ENCODE measurements around the gene PPP2R5D. TPM values are rescaled to one million over a fixed set of nuclear protein-coding genes. Genes with fewer than 3 reads are reported as not detected.
"Not testable (repeated sequence)": the region's sequence is repeated elsewhere in the genome, so short reads cannot be mapped to it uniquely, and the experiment has no call there.

PPP2R5D gene
- total and polyA plus RNA-seq, 4 experiments from 2014 or later: 22.3 to 38.0 (median 33.7) TPM

DNA sequence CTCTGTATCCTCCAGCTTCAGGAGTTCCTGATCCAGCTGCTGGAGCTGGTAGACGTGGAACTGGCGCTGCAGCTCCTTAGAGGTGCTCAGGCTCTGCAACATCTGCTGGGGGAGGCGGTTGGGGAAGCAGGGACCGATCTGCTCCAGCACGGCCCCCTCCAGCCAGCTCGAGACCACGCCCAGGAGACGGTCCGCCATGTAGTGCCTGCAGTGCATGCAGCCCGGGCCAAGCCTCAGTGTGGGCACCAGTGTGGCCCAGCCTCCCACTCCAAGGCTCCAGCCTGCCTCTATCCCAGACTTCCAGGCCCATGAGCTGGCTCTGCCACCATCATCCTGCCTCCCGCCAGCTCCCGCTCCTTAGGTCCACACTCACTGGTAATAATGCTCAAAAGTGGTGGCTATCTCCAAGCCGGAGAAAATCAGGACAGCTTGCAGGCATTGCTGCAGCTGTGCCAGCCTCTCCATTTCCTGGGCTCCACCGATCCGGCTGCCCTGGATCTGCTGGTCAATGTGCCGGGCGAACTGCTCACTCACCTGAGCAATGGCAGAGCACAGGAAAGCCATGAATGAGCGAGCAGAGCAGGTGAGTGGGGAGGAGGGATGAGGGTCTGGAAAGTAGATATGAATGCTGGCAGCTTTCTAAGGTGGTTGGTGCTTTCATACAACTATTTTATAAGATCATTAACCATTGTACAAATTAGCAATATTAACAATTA lies 56.3 kb downstream of the PPP2R5D start:
- Histone ChIP-seq H3K27me3 (ENCODE audit: insufficient read depth, low read length) (no peaks in the 10 kb centered on the region), H3K4me1 (ENCODE audit: insufficient read depth, low read length) (no peaks in the 10 kb centered on the region), H3K27ac (ENCODE audit: low read depth, low read length) (no peak overlapping the region), H3K9me3 (ENCODE audit: control insufficient read depth in 1 of 2, low read length in 2 of 2) (no peaks in the 10 kb centered on the region), H3K4me3 (ENCODE audit: low read length in 2 of 2) (no peak overlapping the region), H3K36me3 (ENCODE audit: insufficient read depth, low read length) (peaks cover 42% of the 10 kb centered on the region)
- peak overlapping the region in 1 of 7 donors; percentile 22 for H3K27ac Mint-ChIP-seq
- intact Hi-C loops (cut with micrococcal nuclease): no loop called here
- no peaks in the 10 kb centered on the region for H3K4me1 Mint-ChIP-seq
- H3K27me3 Mint-ChIP-seq: no peaks in the 10 kb centered on the region
- POLR2A ChIA-PET (ENCODE audit: partially characterized antibody): no interaction called here
- no peak overlapping the region for H3K4me3 Mint-ChIP-seq
- H3K36me3 Mint-ChIP-seq: peaks cover 26 to 52% of the 10 kb centered on the region in 2 donors
- CTCF ChIA-PET (ENCODE audit: partially characterized antibody): no interaction called here
- no peak for DNase-seq
- no peaks in the 10 kb centered on the region for H3K9me3 Mint-ChIP-seq

DNA sequence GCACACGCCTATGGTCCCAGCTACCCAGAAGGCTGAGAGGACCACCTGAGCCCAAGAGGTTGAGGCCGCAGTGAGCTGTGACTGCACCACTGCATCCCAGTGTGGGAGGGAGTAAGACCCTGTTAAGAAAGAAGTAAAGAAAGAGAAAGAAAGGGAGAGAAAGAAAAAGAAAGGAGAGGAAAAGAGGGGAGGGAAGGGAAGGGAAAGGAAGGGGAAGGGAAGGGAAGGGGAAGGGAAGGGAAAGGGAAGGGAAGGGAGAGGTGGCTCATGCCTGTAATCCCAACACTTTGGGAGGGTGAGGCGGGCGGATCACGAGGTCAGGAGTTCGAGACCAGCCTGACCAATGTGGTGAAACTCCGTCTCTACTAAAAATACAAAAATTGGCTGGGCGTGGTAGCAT lies 57.1 kb downstream of the PPP2R5D start:
- intact Hi-C loops (cut with micrococcal nuclease); H3K9me3 Mint-ChIP-seq; H3K27me3 ChIP-seq (ENCODE audit: insufficient read depth, low read length); DNase-seq; POLR2A ChIA-PET (ENCODE audit: partially characterized antibody); H3K4me1 ChIP-seq (ENCODE audit: insufficient read depth, low read length); H3K4me1 Mint-ChIP-seq; H3K4me3 Mint-ChIP-seq; H3K27ac ChIP-seq (ENCODE audit: low read depth, low read length); H3K9me3 ChIP-seq (ENCODE audit: control insufficient read depth in 1 of 2, low read length in 2 of 2); H3K27me3 Mint-ChIP-seq; H3K4me3 ChIP-seq (ENCODE audit: low read length in 2 of 2); H3K27ac Mint-ChIP-seq; CTCF ChIA-PET (ENCODE audit: partially characterized antibody): not testable (repeated sequence)
- H3K36me3 ChIP-seq (ENCODE audit: insufficient read depth, low read length): peaks cover 45% of the 10 kb centered on the region
- H3K36me3 Mint-ChIP-seq: peaks cover 29 to 57% of the 10 kb centered on the region in 2 donors

DNA sequence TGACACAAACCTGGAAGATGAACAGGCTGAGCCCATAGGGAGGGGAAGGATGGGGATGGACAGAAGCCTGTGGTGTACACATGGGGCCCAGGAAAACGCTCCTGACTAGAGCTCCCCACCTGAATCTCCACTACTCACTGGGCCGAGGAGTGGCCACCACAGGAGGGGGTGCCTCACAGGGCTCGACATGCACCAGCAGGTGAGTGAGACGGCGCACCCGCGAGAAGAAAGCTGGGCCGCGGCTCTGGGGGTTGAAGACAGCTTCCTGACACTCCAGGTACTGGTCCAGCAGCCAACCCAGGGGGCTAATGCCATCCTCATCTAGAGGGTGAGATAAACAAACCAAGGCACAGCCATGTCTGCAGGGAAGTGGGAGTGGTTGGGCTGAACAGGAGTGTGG lies 58.9 kb downstream of the PPP2R5D start:
- DNase-seq: no peak
- Mint-ChIP-seq H3K27me3 (no peaks in the 10 kb centered on the region), H3K4me3 (no peak overlapping the region), H3K36me3 (peaks cover 27 to 52% of the 10 kb centered on the region in 2 donors), H3K9me3 (no peaks in the 10 kb centered on the region), H3K27ac (peak overlapping the region in 1 of 7 donors; percentile 32), H3K4me1 (no peaks in the 10 kb centered on the region)
- H3K27me3 ChIP-seq (ENCODE audit: insufficient read depth, low read length): no peaks in the 10 kb centered on the region
- no peaks in the 10 kb centered on the region for H3K9me3 ChIP-seq (ENCODE audit: control insufficient read depth in 1 of 2, low read length in 2 of 2)
- no peak overlapping the region for H3K4me3 ChIP-seq (ENCODE audit: low read length in 2 of 2)
- CTCF ChIA-PET (ENCODE audit: partially characterized antibody): no interaction called here
- H3K27ac ChIP-seq (ENCODE audit: low read depth, low read length): no peak overlapping the region
- intact Hi-C loops (cut with micrococcal nuclease): no loop called here
- POLR2A ChIA-PET (ENCODE audit: partially characterized antibody): interaction anchor here (1.5 kb wide), 1 partner anchor 22 kb away, joined by 4 read pairs; the partner anchor contains the start of gene RRP36
- H3K4me1 ChIP-seq (ENCODE audit: insufficient read depth, low read length): no peaks in the 10 kb centered on the region
- peaks cover 37% of the 10 kb centered on the region for H3K36me3 ChIP-seq (ENCODE audit: insufficient read depth, low read length)

DNA sequence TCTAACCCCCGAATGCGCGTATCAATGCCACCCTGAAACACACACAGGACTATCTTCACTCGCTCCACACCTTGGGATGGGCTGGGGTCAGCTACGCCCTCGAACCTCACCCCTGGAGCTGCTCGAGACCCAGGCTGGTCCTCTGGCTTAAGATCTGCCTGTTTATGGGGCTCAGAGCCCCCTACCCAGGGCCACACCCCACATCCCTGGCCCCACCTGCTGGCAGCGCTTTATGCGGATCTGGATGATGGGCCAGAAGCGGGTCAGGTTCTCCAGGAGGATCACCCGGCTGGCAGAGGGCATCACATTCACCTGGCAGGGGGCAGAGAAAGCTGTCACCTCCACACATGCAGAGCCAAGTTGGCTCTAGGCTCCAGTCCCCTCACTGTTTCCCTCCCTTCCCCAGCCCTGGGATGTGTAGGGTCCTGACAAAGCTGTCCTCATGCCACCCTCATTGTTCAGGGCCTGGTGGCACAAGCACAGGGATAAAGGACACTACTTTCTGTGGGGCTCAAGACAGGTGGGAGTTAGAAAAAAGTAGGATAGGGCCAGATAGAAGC lies 61.1 kb downstream of the PPP2R5D start:
- H3K27me3 Mint-ChIP-seq: no peaks in the 10 kb centered on the region
- no peak overlapping the region for H3K27ac ChIP-seq (ENCODE audit: low read depth, low read length)
- no peaks in the 10 kb centered on the region for H3K9me3 Mint-ChIP-seq
- H3K4me3 Mint-ChIP-seq: no peak overlapping the region
- no peaks in the 10 kb centered on the region for H3K9me3 ChIP-seq (ENCODE audit: control insufficient read depth in 1 of 2, low read length in 2 of 2)
- H3K36me3 ChIP-seq (ENCODE audit: insufficient read depth, low read length): peaks cover 41% of the 10 kb centered on the region
- no peak overlapping the region for H3K4me3 ChIP-seq (ENCODE audit: low read length in 2 of 2)
- no peaks in the 10 kb centered on the region for H3K4me1 ChIP-seq (ENCODE audit: insufficient read depth, low read length)
- ChIA-PET POLR2A (ENCODE audit: partially characterized antibody) (interaction anchor here (0.5 to 1.1 kb wide), 3 partner anchors 8 to 996 kb away, joined by 3 to 4 read pairs (median 3); partner anchors contain the start of gene CUL7), CTCF (ENCODE audit: partially characterized antibody) (no interaction called here)
- no peak for DNase-seq
- intact Hi-C loops (cut with micrococcal nuclease): no loop called here
- peaks cover 24 to 54% of the 10 kb centered on the region in 2 donors for H3K36me3 Mint-ChIP-seq
- peak overlapping the region in 3 of 7 donors; percentile 41 to 70 (median 54) for H3K27ac Mint-ChIP-seq
- peaks cover 0 to under 1% (median under 1%) of the 10 kb centered on the region in 4 donors for H3K4me1 Mint-ChIP-seq
- no peaks in the 10 kb centered on the region for H3K27me3 ChIP-seq (ENCODE audit: insufficient read depth, low read length)

DNA sequence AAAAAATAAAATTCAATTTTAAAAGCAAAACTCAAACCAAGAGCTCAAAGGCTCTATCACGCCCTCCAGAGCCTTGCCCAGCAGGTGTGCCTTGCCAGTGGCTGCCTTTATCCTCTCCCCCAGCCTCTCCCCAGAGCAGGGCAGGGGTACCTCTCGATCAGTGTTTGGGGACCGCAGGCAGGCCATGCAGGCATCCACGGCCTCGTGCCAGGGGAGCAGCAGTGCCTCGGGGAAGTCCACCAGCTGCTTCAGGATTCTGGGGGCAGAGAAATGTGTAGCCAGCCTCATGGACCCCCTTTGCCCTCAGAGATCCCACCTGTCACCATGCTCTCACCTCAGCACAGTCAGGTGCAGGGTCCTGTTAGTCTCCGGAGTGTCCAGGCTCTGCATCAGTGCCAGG lies 63.6 kb downstream of the PPP2R5D start:
- intact Hi-C loops (cut with micrococcal nuclease): no loop called here
- Histone ChIP-seq H3K36me3 (ENCODE audit: insufficient read depth, low read length) (peaks cover 37% of the 10 kb centered on the region), H3K4me3 (ENCODE audit: low read length in 2 of 2) (no peak overlapping the region), H3K4me1 (ENCODE audit: insufficient read depth, low read length) (peaks cover 19% of the 10 kb centered on the region), H3K27ac (ENCODE audit: low read depth, low read length) (no peak overlapping the region), H3K9me3 (ENCODE audit: control insufficient read depth in 1 of 2, low read length in 2 of 2) (no peaks in the 10 kb centered on the region), H3K27me3 (ENCODE audit: insufficient read depth, low read length) (no peaks in the 10 kb centered on the region)
- POLR2A ChIA-PET (ENCODE audit: partially characterized antibody): no interaction called here
- Mint-ChIP-seq H3K27ac (no peak overlapping the region), H3K9me3 (no peaks in the 10 kb centered on the region), H3K4me3 (no peak overlapping the region), H3K27me3 (no peaks in the 10 kb centered on the region), H3K4me1 (peaks cover 6 to 23% (median 18%) of the 10 kb centered on the region in 4 donors), H3K36me3 (peaks cover 20 to 47% of the 10 kb centered on the region in 2 donors)
- no peak for DNase-seq
- CTCF ChIA-PET (ENCODE audit: partially characterized antibody): no interaction called here

DNA sequence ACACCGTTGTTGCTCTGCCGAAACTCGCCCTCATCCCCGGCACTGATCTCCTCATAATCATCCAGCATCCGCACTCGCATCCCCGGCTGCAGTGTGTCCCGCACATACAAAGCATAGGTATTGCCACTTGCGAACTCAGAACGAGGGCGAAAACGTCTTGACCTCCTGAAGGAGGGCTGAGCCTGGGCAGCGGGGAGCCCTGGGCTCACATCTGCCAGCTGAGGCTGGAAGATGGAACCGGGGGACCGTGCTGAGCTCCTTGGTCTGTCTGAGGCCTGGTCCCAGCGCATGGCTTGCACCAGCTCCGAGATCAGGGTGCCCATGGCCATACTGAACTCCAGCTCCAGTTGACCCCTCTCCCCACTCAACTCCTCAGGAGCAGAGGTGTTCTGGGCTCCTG lies 66.6 kb downstream of the PPP2R5D start:
- Mint-ChIP-seq H3K27me3 (no peaks in the 10 kb centered on the region), H3K36me3 (peaks cover 19 to 47% of the 10 kb centered on the region in 2 donors), H3K4me1 (peaks cover 13 to 39% (median 33%) of the 10 kb centered on the region in 4 donors), H3K4me3 (no peak overlapping the region), H3K27ac (peak overlapping the region in 4 of 7 donors; percentile 70 to 90 (median 83)), H3K9me3 (peaks cover 0 to 2% (median 0%) of the 10 kb centered on the region in 8 donors)
- ChIA-PET POLR2A (ENCODE audit: partially characterized antibody) (interaction anchor here (3.2 to 4.6 kb wide), 2 partner anchors 9 to 71 kb away, joined by 11 to 37 read pairs; partner anchors contain the start of genes KLC4, MRPL2 and PEX6), CTCF (ENCODE audit: partially characterized antibody) (interaction anchor here (1.1 kb wide), 1 partner anchor 178 kb away, joined by 3 read pairs; the partner anchor contains the start of gene DNPH1)
- Histone ChIP-seq H3K4me1 (ENCODE audit: insufficient read depth, low read length) (peaks cover 31% of the 10 kb centered on the region), H3K27me3 (ENCODE audit: insufficient read depth, low read length) (no peaks in the 10 kb centered on the region), H3K9me3 (ENCODE audit: control insufficient read depth in 1 of 2, low read length in 2 of 2) (no peaks in the 10 kb centered on the region), H3K27ac (ENCODE audit: low read depth, low read length) (no peak overlapping the region), H3K4me3 (ENCODE audit: low read length in 2 of 2) (no peak overlapping the region), H3K36me3 (ENCODE audit: insufficient read depth, low read length) (peaks cover 20% of the 10 kb centered on the region)
- no peak for DNase-seq
- intact Hi-C loops (cut with micrococcal nuclease): no loop called here

DNA sequence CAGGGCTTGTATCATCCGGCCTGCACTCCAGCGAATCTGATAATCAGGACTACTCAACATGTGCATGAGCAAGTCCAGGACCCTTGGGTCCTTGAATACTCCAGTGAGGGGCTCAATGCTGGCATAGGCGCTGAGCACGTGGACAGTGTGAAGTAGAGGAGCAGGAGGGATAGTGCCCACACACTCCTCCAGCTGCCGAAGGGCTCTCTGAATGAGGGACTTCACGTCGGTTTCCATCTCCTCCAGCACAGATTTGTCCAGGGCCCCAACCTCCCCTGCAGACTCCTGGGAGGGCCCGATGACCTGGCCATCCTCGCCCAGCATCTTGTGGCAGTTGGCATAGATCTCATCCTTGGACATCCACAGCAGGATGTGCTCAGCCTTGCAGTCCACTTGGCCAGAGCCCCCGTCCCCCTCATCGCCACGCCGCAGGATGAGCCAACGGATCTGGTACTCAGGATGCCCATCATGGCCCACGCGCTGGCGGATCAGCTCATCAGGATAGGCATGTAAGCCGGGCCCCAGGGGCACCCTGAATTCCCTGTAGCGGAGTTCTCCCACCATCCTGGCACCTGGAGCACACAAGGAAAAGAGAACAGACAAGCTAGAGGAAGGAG lies 68.0 kb downstream of the PPP2R5D start:
- Mint-ChIP-seq H3K4me3 (peak overlapping the region; percentile 92 to 97 (median 94)), H3K27ac (peak overlapping the region; percentile 94 to 98 (median 97)), H3K27me3 (no peaks in the 10 kb centered on the region), H3K36me3 (peaks cover 19 to 41% of the 10 kb centered on the region in 2 donors), H3K9me3 (peaks cover 0 to 2% (median 0%) of the 10 kb centered on the region in 8 donors), H3K4me1 (peaks cover 13 to 41% (median 33%) of the 10 kb centered on the region in 4 donors)
- Histone ChIP-seq H3K4me3 (ENCODE audit: low read length in 2 of 2) (no peak overlapping the region), H3K27me3 (ENCODE audit: insufficient read depth, low read length) (no peaks in the 10 kb centered on the region), H3K4me1 (ENCODE audit: insufficient read depth, low read length) (peaks cover 31% of the 10 kb centered on the region), H3K9me3 (ENCODE audit: control insufficient read depth in 1 of 2, low read length in 2 of 2) (no peaks in the 10 kb centered on the region), H3K27ac (ENCODE audit: low read depth, low read length) (peak overlapping the region; percentile 85), H3K36me3 (ENCODE audit: insufficient read depth, low read length) (peaks cover 19% of the 10 kb centered on the region)
- POLR2A ChIA-PET (ENCODE audit: partially characterized antibody): interaction anchor here (0.6 to 5.3 kb wide), 7 partner anchors 30 to 531 kb away, joined by 3 to 51 read pairs (median 37); partner anchors contain the start of genes CNPY3, KLHDC3, MEA1 and PEX6
- intact Hi-C loops (cut with micrococcal nuclease): no loop called here
- CTCF ChIA-PET (ENCODE audit: partially characterized antibody): no interaction called here
- DNase-seq: no peak
